ENCODE measurements around the gene ZNF407. TPM values are rescaled to one million over a fixed set of nuclear protein-coding genes. Genes with fewer than 3 reads are reported as not detected.

The ZNF407 gene
- polyA plus RNA-seq, 1 experiment: 5.8 TPM

GRCh38 chr18:74949611-74950010 is 351.9 kb downstream of the ZNF407 start:
- CTCF ChIA-PET: no interaction called here
- no peak overlapping the region for H3K4me3 ChIP-seq (ENCODE audit: low read depth, low read length)
- POLR2A ChIA-PET: no interaction called here
- DNase-seq (ENCODE audit: low read depth, low spot score): no peak
- no peaks in the 10 kb centered on the region for H3K9me3 ChIP-seq (ENCODE audit: control insufficient read depth, insufficient read depth, low read length)
- no peak overlapping the region for H3K27ac ChIP-seq (ENCODE audit: low read depth, low read length)
- TF ChIP-seq CTCF (IDR thresholded peaks at IDR 0.05; ENCODE audit: low read depth, low read length): no peak
- no peaks in the 10 kb centered on the region for H3K27me3 ChIP-seq (ENCODE audit: control insufficient read depth, insufficient read depth, low read length)

GRCh38 chr18:74950479-74950878 is 352.8 kb downstream of the ZNF407 start:
- ChIA-PET CTCF (no interaction called here), POLR2A (no interaction called here)
- H3K9me3 ChIP-seq (ENCODE audit: control insufficient read depth, insufficient read depth, low read length): no peaks in the 10 kb centered on the region
- no peak for DNase-seq (ENCODE audit: low read depth, low spot score)
- H3K27me3 ChIP-seq (ENCODE audit: control insufficient read depth, insufficient read depth, low read length): no peaks in the 10 kb centered on the region
- no peak for TF ChIP-seq CTCF (IDR thresholded peaks at IDR 0.05; ENCODE audit: low read depth, low read length)
- H3K4me3 ChIP-seq (ENCODE audit: low read depth, low read length): no peak overlapping the region
- peak overlapping the region; percentile 47 for H3K27ac ChIP-seq (ENCODE audit: low read depth, low read length)

- DNase-seq (ENCODE audit: low read depth, low spot score): peak; percentile 93
- CTCF ChIA-PET: no interaction called here
- Histone ChIP-seq H3K27ac (ENCODE audit: low read depth, low read length) (peak overlapping the region; percentile 73), H3K9me3 (ENCODE audit: control insufficient read depth, insufficient read depth, low read length) (no peaks in the 10 kb centered on the region), H3K27me3 (ENCODE audit: control insufficient read depth, insufficient read depth, low read length) (no peaks in the 10 kb centered on the region), H3K4me3 (ENCODE audit: low read depth, low read length) (peak overlapping the region; percentile 7; the same call in 1 of the 2 replicates)
- TF ChIP-seq CTCF (IDR thresholded peaks at IDR 0.05; ENCODE audit: low read depth, low read length): no peak
- POLR2A ChIA-PET: no interaction called here
Observed at GRCh38 chr18:74951165-74951760, 353.6 kb downstream of the ZNF407 start.

GRCh38 chr18:74957588-74958224 is 360.0 kb downstream of the ZNF407 start:
- no peak for TF ChIP-seq CTCF (IDR thresholded peaks at IDR 0.05; ENCODE audit: low read depth, low read length)
- Histone ChIP-seq H3K27me3 (ENCODE audit: control insufficient read depth, insufficient read depth, low read length) (no peaks in the 10 kb centered on the region), H3K4me3 (ENCODE audit: low read depth, low read length) (no peak overlapping the region), H3K27ac (ENCODE audit: low read depth, low read length) (no peak overlapping the region), H3K9me3 (ENCODE audit: control insufficient read depth, insufficient read depth, low read length) (no peaks in the 10 kb centered on the region)
- CTCF ChIA-PET: interaction anchor here (0.6 kb wide), 1 partner anchor 192 kb away, joined by 3 read pairs; no protein-coding TSS in a partner anchor
- DNase-seq (ENCODE audit: low read depth, low spot score): no peak
- POLR2A ChIA-PET: no interaction called here

GRCh38 chr18:74959216-74959615 is 361.5 kb downstream of the ZNF407 start:
- POLR2A ChIA-PET: no interaction called here
- CTCF ChIA-PET: no interaction called here

More at GRCh38 chr18:74959216-74959615, 361.5 kb downstream of the ZNF407 start:
- Histone ChIP-seq H3K4me3 (ENCODE audit: low read depth, low read length) (no peak overlapping the region), H3K9me3 (ENCODE audit: control insufficient read depth, insufficient read depth, low read length) (no peaks in the 10 kb centered on the region), H3K27me3 (ENCODE audit: control insufficient read depth, insufficient read depth, low read length) (no peaks in the 10 kb centered on the region), H3K27ac (ENCODE audit: low read depth, low read length) (no peak overlapping the region)
- no peak for DNase-seq (ENCODE audit: low read depth, low spot score)
- TF ChIP-seq CTCF (IDR thresholded peaks at IDR 0.05; ENCODE audit: low read depth, low read length): no peak
